HG03045 (cell line): Measurements from ENCODE around the gene UBE2QL1.

Source experiments
- ATAC-seq: cut with Tn5 transposase; IDR thresholded peaks from one replicate; pipeline ENCODE4 v1.9.1; 2021; ENCODE audit warnings: mild to moderate bottlenecking, moderate library complexity; ENCODE audit not compliant: unreplicated experiment

The UBE2QL1 gene

GRCh38 chr5:6448622-6449464 is at the start of gene UBE2QL1:
Gene UBE2QL1 (plus strand): TSS chr5:6448859. CDS start chr5:6448894, 35 bp downstream.
- ATAC-seq, result no peak

GRCh38 chr5:6399980-6400910 is 48.4 kb upstream of the UBE2QL1 start:
- no peak for ATAC-seq

- no peak for ATAC-seq
Measured at GRCh38 chr5:6401410-6401809, 47.2 kb upstream of the UBE2QL1 start.

- no peak for ATAC-seq
Measured at GRCh38 chr5:6402939-6403338, 45.7 kb upstream of the UBE2QL1 start.

GRCh38 chr5:6403416-6403815 is 45.2 kb upstream of the UBE2QL1 start:
- no peak for ATAC-seq

GRCh38 chr5:6404129-6404528 is 44.5 kb upstream of the UBE2QL1 start:
- ATAC-seq, result peak; percentile 52

- no peak for ATAC-seq
Measured at GRCh38 chr5:6405591-6405990, 43.1 kb upstream of the UBE2QL1 start.

GRCh38 chr5:6407558-6408259 is 41.0 kb upstream of the UBE2QL1 start:
- ATAC-seq, result no peak

- ATAC-seq, result no peak
Measured at GRCh38 chr5:6408260-6408596, 40.4 kb upstream of the UBE2QL1 start.

- no peak for ATAC-seq
Measured at GRCh38 chr5:6408627-6409446, 39.8 kb upstream of the UBE2QL1 start.

- no peak for ATAC-seq
Measured at GRCh38 chr5:6410421-6410820, 38.2 kb upstream of the UBE2QL1 start.

- no peak for ATAC-seq
Measured at GRCh38 chr5:6411141-6411540, 37.5 kb upstream of the UBE2QL1 start.

- no peak for ATAC-seq
Measured at GRCh38 chr5:6412811-6413210, 35.8 kb upstream of the UBE2QL1 start.

- ATAC-seq, result no peak
Measured at GRCh38 chr5:6417657-6418056, 31.0 kb upstream of the UBE2QL1 start.

- ATAC-seq, result no peak
Measured at GRCh38 chr5:6418679-6419276, 29.9 kb upstream of the UBE2QL1 start.

GRCh38 chr5:6419340-6419852 is 29.3 kb upstream of the UBE2QL1 start:
- no peak for ATAC-seq

- ATAC-seq, result no peak
Measured at GRCh38 chr5:6423327-6424109, 25.1 kb upstream of the UBE2QL1 start.

GRCh38 chr5:6424110-6424659 is 24.5 kb upstream of the UBE2QL1 start:
- no peak for ATAC-seq

- ATAC-seq, result no peak
Measured at GRCh38 chr5:6424700-6425099, 24.0 kb upstream of the UBE2QL1 start.
